Astrocyte of the cerebellum (primary cell): ENCODE results near the gene ABCF2.

Source experiments
- DNase-seq: peaks from one replicate; pipeline ENCODE4 v3.0.0-alpha.2; 2011; ENCODE audit warnings: low read depth
- H3K4me3 ChIP-seq: 2 replicates; pipeline ENCODE4 v1.5.1; 2011; ENCODE audit warnings: mild to moderate bottlenecking, low read depth, low read length, moderate library complexity
- CTCF ChIP-seq: IDR thresholded peaks from 2 replicates; pipeline ENCODE4 v1.5.1; 2012; ENCODE audit warnings: low read length, low read depth, moderate library complexity, mild to moderate bottlenecking; ENCODE audit errors: missing control alignments
- in situ Hi-C: cut with HindIII; loops from 2 replicates; pipeline ENCODE4 v1.10.0; 2017; ENCODE audit warnings: low sequenced_read_pairs

ABCF2 gene

GRCh38 chr7:151241755-151242096 lies 14.7 kb upstream of the ABCF2 start:
- H3K4me3 ChIP-seq, result no peak overlapping the region
- no peak for TF ChIP-seq CTCF
- no peak for DNase-seq
- in situ Hi-C loops, result no loop called here

- DNase-seq, result no peak
- no peak for TF ChIP-seq CTCF
- in situ Hi-C loops, result no loop called here
- no peak overlapping the region for H3K4me3 ChIP-seq
These were observed 14.1 kb upstream of the ABCF2 start for GRCh38 chr7:151240942-151241754.

- TF ChIP-seq CTCF, result no peak
- no peak for DNase-seq
- in situ Hi-C loops, result no loop called here
- no peak overlapping the region for H3K4me3 ChIP-seq
These were observed 13.5 kb upstream of the ABCF2 start for GRCh38 chr7:151240536-151240935.

GRCh38 chr7:151239837-151240459 lies 12.9 kb upstream of the ABCF2 start:
- no peak overlapping the region for H3K4me3 ChIP-seq
- DNase-seq, result no peak
- no peak for TF ChIP-seq CTCF
- in situ Hi-C loops, result loop anchor here (5.0 kb wide), 1 partner anchor 72 kb away; no protein-coding TSS in a partner anchor

GRCh38 chr7:151238924-151239836 lies 12.2 kb upstream of the ABCF2 start:
- DNase-seq, result no peak
- TF ChIP-seq CTCF, result no peak
- no peak overlapping the region for H3K4me3 ChIP-seq
- in situ Hi-C loops, result loop anchor here (5.0 kb wide), 1 partner anchor 73 kb away; no protein-coding TSS in a partner anchor

GRCh38 chr7:151238190-151238810 lies 11.3 kb upstream of the ABCF2 start:
- H3K4me3 ChIP-seq, result no peak overlapping the region
- no peak for TF ChIP-seq CTCF
- in situ Hi-C loops, result loop anchor here (5.0 kb wide), 1 partner anchor 74 kb away; no protein-coding TSS in a partner anchor
- DNase-seq, result no peak
